Progenitor cell of endocrine pancreas (in vitro differentiated cells): Measurements from ENCODE around the gene ATP5F1D. TPM values are rescaled to one million over a fixed set of nuclear protein-coding genes. Genes with fewer than 3 reads are reported as not detected.

ENCODE experiments used
- DNase-seq: peaks from one replicate; pipeline ENCODE4 v3.0.0; 2021; ENCODE audit warnings: low spot score; ENCODE audit not compliant: unreplicated experiment
- H3K27ac Mint-ChIP-seq: 2 replicates; pipeline ENCODE4 v1.8.0; 2021; ENCODE audit warnings: mild to moderate bottlenecking, moderate library complexity, mixed read lengths
- H3K27me3 Mint-ChIP-seq: 2 replicates; pipeline ENCODE4 v1.8.0; 2021; ENCODE audit warnings: mixed read lengths
- H3K36me3 Mint-ChIP-seq: 2 replicates; pipeline ENCODE4 v1.8.0; 2022; ENCODE audit warnings: mixed read lengths; ENCODE audit not compliant: insufficient read depth
- H3K4me1 Mint-ChIP-seq: 2 replicates; pipeline ENCODE4 v1.8.0; 2021; ENCODE audit warnings: low read depth, mixed read lengths
- H3K4me3 Mint-ChIP-seq: 2 replicates; pipeline ENCODE4 v1.8.0; 2021; ENCODE audit warnings: low read depth, mild to moderate bottlenecking, moderate library complexity, mixed read lengths
- H3K9me3 Mint-ChIP-seq: 2 replicates; pipeline ENCODE4 v1.8.0; 2021; ENCODE audit warnings: low read depth, mixed read lengths
- total RNA-seq: library from RNA; stranded (reverse); gene quantifications from 2 replicates; pipeline ENCODE4 v1.2.1, GENCODE V29; 2021
- TF ChIP-seq, protein P1 (sequence below): fragments of 200-600 bp; sonication (generic); IDR thresholded peaks from one replicate; pipeline ENCODE4 v1.5.0; 2021; ENCODE audit warnings: antibody characterized with exemption, mild to moderate bottlenecking; ENCODE audit not compliant: unreplicated experiment

The ATP5F1D gene
- total RNA-seq, 1 donor from 2014 or later = 107 TPM

DNA sequence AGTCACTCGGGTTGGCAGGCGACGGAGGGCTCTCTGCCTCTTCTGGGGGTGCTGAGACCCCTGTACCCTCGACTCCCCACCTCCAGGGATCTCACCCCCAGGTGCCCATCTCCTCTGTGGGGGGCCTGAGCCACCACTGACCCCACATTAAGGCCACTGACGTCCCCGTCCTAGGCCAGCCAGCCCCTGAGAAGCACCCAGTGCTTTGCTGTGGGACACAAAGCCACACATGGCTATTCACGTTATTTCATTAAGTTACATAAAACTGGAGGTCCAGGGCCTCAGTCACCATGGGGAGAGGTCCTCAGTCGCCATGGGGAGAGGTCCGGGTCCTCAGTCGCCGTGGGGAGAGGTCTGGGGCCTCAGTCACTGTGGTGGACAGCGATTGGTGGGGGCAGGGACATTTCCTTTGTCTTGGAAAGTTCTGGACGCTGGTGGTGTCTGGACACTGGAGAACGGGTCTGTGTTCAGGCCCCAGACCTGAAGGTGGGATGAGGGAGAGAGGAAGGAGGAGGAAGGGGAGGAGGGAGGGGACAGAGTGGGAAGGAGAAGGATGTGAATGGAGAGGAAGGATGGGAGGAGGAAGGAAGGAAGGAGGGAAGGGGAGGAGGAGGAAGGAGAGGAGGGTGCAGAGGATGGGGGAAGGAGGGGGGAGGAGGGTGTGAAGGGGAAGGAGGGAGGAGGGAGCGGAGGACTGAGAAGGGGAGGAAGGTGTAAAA lies 40.2 kb downstream of the ATP5F1D start:
- H3K36me3 Mint-ChIP-seq = peaks cover 2% of the 10 kb centered on the region
- no peak overlapping the region for H3K4me3 Mint-ChIP-seq
- peaks cover 11% of the 10 kb centered on the region for H3K4me1 Mint-ChIP-seq
- no peak for DNase-seq
- TF ChIP-seq, protein P1, sequence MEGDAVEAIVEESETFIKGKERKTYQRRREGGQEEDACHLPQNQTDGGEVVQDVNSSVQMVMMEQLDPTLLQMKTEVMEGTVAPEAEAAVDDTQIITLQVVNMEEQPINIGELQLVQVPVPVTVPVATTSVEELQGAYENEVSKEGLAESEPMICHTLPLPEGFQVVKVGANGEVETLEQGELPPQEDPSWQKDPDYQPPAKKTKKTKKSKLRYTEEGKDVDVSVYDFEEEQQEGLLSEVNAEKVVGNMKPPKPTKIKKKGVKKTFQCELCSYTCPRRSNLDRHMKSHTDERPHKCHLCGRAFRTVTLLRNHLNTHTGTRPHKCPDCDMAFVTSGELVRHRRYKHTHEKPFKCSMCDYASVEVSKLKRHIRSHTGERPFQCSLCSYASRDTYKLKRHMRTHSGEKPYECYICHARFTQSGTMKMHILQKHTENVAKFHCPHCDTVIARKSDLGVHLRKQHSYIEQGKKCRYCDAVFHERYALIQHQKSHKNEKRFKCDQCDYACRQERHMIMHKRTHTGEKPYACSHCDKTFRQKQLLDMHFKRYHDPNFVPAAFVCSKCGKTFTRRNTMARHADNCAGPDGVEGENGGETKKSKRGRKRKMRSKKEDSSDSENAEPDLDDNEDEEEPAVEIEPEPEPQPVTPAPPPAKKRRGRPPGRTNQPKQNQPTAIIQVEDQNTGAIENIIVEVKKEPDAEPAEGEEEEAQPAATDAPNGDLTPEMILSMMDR = no peak
- no peaks in the 10 kb centered on the region for H3K9me3 Mint-ChIP-seq
- no peak overlapping the region for H3K27ac Mint-ChIP-seq
- H3K27me3 Mint-ChIP-seq = peaks cover 2% of the 10 kb centered on the region

DNA sequence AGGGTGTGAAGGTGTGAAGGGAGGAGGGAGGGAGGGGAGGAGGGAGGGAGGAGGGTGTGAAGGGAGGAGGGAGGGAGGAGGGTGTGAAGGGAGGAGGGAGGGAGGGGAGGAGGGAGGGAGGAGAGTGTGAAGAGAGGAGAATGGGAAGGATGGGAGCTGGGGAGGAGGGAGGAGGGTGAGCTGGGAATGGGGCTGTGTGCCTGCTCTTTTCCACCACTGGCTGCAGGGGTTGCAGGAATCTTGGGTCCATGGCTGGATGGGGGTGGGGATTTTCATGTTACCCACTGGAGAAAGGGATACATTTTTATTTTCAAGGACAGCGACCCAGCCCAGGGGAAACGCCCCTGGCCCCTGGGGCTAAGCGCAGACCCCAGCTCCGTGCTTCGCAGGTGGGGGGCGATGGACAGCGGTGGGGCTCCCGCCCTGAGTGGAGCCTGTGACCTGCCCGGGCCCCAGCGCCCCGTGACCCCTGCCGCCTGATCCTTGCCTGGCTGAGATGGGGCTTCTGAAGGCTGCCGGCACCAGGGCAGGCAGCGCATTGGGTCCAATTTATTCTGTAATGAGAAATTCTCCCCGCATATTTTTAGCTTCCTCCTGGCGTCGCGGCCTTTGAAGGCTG lies 41.1 kb downstream of the ATP5F1D start:
- Mint-ChIP-seq H3K9me3 (no peaks in the 10 kb centered on the region), H3K36me3 (peaks cover 2% of the 10 kb centered on the region), H3K4me1 (peaks cover 11% of the 10 kb centered on the region), H3K4me3 (no peak overlapping the region), H3K27me3 (peaks cover 2% of the 10 kb centered on the region), H3K27ac (no peak overlapping the region)
- no peak for DNase-seq
- TF ChIP-seq, protein P1 = no peak

DNA sequence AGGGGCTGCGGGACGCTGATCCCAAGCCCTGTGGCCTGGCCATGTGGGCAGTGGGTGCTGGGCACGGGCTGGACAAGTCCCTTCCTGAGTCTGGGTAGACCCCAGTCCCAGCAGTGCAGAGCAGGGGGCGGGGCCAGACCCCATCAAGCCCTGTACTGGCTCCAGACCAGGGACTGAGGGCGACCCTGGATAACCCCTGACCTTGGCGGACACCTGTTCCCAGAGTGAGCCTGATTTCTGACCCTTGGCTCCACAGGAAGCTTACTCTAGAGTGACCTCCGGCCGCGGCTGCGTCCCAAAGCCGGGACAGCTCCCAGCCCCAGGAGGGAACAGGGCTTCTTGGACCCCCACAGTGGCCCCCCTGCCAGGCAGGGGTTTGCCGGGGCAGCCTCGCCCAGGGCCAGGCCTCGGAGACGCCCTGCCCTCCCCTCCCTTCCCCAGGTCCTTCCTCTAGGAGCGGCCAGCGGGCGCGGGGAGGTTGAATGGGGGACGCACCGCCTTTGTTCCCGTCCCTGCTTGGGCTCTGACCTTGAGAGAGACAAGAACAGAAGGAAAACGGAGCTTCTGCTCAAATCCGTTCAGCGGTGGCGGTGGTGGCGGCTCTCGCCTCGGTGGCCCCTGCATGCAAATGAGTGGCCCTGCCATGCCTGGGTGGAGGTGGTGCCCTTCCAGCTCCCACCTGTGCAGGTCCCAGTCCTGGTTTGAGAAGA lies 41.8 kb downstream of the ATP5F1D start:
- H3K27me3 Mint-ChIP-seq = peaks cover 2% of the 10 kb centered on the region
- no peaks in the 10 kb centered on the region for H3K9me3 Mint-ChIP-seq
- TF ChIP-seq, protein P1 = no peak
- DNase-seq = no peak
- peaks cover 11% of the 10 kb centered on the region for H3K4me1 Mint-ChIP-seq
- peaks cover 2% of the 10 kb centered on the region for H3K36me3 Mint-ChIP-seq
- H3K4me3 Mint-ChIP-seq = no peak overlapping the region
- H3K27ac Mint-ChIP-seq = no peak overlapping the region

DNA sequence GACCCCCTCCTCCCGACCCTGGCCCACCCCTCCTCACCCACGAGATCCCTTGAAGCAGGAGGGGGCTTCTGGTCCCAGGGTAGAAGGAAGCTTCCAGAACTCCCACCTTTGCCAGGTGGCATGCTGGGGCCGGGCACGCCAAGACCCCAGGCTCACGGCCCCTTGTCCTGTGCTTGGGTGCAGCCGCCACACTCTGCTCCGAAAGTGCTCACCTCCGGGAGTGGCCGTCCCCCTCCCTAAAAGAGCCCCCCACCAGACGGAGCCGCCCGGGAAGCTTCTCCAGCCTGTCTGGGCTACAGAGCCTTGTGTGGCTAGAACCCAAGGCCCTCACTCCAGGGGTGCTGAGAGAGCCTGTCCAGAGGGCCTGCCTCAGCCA lies 42.4 kb downstream of the ATP5F1D start:
- H3K36me3 Mint-ChIP-seq = peaks cover 2% of the 10 kb centered on the region
- no peaks in the 10 kb centered on the region for H3K9me3 Mint-ChIP-seq
- H3K4me1 Mint-ChIP-seq = peaks cover 11% of the 10 kb centered on the region
- DNase-seq = no peak
- TF ChIP-seq, protein P1 = no peak
- H3K27ac Mint-ChIP-seq = no peak overlapping the region
- peak overlapping the region; percentile 66 for H3K4me3 Mint-ChIP-seq
- H3K27me3 Mint-ChIP-seq = peaks cover 2% of the 10 kb centered on the region

DNA sequence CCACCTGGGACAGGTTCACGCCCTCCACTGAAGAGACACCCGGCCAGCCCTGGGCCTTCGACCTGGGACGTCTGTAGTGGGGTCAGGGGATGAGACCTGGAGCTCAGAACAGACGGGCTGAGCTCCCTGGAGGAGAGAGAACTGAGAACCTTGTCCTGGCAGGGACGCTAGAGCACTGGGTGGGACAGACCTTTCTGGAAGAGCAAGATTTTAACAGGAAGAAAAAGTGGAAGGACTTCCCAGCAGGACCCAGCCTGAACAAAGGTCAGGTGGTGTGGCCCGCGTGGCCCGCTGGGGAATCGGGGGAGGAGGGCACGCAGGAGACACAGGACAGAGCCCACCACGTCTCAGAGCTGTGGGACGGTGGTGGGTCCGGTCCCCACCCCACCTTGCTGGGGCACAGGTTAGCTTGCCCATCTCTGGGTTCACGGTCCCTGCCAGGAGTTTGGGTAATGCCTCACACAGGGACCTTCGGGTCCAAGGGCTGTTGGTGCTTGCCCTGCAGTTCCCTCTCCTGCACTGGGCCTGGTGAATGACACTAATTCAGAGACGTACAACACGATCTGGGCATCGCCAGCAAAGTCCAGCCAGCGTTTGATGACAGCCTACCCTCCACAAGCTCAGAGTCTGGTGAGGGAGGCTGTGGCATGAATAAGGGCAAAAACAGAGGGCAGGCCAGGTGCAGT lies 42.9 kb downstream of the ATP5F1D start:
- Mint-ChIP-seq H3K27me3 (peaks cover 2% of the 10 kb centered on the region), H3K36me3 (peaks cover 2% of the 10 kb centered on the region), H3K4me1 (peaks cover 11% of the 10 kb centered on the region), H3K9me3 (no peaks in the 10 kb centered on the region), H3K4me3 (peak overlapping the region; percentile 73), H3K27ac (peak overlapping the region; percentile 56)
- TF ChIP-seq, protein P1 = no peak
- DNase-seq = no peak
